Inferior parietal cortex (tissue), 1 donor: ENCODE results near the gene DCBLD1.
"Not testable (repeated sequence)": the region's sequence is repeated elsewhere in the genome, so short reads cannot be mapped to it uniquely, and the experiment has no call there.

Experiments
- DNase-seq: peaks from one replicate; pipeline ENCODE4 v3.0.0-alpha.2; 2016; ENCODE audit errors: extremely low spot score

DCBLD1 gene

DNA sequence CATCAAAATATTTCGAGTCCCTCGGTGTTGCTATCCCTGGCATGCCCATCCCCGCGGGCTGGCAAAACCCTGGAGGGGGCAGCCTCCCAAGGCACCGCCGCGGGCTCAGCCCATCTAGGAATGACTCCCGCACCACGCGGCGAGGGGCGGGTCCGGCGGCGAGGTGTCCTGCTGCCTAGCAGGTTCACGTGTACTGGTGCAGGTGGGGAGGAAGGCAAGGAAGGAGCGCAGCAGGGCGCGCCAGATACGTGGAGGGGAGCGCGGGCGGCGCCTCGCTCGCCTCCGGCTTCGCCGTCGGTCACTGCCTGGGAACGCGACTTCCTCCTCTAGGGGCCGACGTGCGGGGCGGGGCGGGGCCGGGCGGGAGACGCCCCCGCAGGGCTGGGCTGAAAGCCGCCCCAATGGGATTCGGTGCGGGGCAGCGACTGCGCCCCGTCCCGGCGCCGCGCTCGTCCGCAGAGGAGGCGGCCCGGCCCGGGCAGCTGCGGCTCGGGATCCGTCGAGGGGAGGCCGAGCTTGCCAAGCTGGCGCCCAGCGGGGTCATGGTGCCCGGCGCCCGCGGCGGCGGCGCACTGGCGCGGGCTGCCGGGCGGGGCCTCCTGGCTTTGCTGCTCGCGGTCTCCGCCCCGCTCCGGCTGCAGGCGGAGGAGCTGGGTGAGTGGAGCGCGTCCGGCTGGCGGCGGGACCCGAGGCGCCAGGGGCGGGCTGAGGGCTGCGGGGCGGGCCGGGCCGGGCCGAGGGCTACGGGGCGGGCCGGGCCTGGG lies at the start of gene DCBLD1:
DCBLD1 (plus strand) TSS at position 435 of the 764 bp plus-strand sequence; CDS start at position 543, 108 bp downstream.
- DNase-seq = peak; percentile 29

DNA sequence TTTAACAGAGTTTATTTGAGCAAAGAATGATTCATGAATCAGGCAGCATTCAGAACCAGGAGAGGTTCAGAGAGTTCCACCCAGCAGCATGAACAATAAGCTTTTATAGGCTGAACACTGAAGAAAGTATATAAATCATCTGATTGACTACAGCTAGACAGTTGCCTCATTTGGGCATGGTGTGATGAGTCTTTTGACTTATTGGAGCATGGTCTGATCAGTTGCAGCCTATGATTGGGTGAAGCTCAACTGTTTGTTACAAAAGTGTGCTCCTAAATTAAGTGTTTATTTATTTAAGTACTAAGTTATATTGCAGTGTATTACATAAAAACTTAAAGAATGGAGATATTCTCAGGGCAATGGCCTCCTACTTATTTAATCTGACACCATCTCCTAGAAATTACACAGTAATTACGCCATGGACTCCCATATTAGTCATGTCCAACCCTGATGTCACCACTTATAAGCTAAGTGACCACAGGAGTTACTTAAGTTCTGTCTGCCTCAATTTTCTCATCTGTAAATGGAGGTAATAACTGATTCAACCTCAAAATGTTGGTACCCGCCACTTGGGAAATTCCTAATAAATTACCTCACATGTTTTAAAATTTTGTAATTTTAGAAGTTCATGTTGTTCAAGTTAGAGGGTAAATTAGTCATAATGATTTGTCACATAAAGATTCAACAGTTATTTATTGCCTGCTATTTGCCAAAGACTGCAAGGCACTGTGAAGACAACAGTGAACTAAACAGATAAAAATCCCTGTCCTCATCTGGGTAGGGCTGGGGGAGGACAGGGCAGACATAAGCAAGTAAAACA lies 41.6 kb upstream of the DCBLD1 start:
- DNase-seq = no peak

DNA sequence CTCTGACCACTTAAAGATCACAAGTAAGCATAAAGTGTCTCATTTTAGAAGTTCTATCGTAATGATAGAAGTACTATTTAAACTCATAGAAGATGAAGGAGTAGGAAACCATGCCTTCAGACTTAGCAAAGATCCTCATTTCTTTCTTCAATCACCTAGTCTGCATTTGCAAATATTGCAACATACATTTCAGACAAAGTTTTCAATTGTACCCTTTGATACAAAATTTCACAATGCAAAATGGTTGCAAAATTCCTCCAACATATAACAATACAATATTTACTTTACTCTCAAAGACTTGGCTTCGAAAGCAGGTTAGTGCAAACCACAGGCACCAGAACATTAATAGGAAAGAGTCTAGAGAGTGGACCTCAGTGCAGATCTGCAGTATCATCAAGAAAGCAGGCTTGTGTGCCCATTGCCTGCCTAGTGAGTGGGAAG lies 40.6 kb upstream of the DCBLD1 start:
- no peak for DNase-seq

DNA sequence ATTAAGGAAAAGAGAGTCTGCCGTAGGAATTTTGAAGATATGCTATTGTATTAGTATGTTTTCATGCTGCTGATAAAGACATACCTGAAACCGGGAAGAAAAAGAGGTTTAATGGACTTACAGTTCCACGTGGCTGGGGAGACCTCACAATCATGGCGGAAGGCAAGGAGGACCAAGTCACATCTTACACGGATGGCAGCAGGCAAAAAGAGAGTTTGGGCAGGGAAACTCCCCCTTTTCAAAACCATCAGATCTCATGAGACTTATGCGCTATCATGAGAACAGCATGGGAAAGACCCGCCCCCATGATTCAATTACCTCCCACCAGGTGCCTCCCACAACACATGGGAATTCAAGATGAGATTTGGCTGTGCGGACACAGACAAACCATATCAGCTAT lies 40.2 kb upstream of the DCBLD1 start:
- not testable (repeated sequence) for DNase-seq

DNA sequence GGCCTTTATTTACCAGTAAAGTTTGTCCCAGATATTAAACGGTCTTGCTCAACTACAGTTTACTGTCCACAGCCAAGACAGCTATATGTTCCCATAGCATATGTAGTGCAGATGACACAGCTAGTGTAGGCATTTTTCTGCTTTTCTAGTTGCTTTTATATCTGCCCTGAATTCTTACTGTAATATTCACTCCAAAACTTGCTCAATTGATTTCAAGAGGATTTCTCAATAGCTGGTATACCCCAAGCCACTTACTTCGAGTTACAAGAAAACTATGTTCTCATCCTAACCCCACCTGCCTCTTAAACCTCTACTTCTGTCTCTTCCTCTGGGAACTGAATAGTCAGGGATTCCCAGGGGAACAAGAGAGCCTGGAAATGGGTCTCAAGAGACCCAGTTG lies 37.9 kb upstream of the DCBLD1 start:
- DNase-seq = no peak

DNA sequence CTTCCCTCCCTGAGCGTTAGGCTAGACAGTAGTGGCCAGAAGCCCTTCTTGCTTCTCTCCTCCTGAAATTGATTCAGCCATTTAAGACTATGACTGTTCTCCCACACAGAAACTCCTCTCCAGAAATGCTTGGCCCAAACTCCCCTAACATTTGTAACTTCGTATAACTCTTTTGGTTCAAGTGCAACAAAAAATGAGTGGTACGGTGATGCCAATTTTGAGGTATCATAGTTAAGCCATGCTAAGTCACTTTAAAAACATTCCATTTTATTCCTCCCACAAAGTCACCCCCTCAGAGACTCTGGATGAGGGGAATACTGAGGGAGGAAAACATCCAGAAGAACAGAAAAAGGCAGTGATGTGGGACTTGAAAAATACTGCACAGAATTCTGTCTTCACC lies 35.6 kb upstream of the DCBLD1 start:
- no peak for DNase-seq

DNA sequence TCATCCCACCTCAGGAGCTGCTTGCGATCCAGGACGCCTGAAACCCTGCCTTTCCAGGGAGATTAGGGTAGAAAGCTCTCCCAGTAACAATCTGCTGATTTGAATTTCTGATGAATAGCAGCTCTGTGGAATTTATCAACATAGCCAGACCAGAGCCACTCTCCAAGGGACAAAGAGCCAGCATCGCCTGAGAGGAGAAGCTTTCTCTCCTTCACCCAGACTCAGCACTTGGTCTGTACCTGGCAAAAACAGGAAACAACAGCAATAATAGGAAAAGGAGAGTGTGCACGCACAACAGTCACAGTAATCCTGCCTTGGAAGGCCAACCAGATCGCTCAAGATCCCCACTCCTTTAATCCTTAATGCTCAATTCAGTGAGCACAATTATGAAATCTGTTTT lies 34.5 kb upstream of the DCBLD1 start:
- no peak for DNase-seq

DNA sequence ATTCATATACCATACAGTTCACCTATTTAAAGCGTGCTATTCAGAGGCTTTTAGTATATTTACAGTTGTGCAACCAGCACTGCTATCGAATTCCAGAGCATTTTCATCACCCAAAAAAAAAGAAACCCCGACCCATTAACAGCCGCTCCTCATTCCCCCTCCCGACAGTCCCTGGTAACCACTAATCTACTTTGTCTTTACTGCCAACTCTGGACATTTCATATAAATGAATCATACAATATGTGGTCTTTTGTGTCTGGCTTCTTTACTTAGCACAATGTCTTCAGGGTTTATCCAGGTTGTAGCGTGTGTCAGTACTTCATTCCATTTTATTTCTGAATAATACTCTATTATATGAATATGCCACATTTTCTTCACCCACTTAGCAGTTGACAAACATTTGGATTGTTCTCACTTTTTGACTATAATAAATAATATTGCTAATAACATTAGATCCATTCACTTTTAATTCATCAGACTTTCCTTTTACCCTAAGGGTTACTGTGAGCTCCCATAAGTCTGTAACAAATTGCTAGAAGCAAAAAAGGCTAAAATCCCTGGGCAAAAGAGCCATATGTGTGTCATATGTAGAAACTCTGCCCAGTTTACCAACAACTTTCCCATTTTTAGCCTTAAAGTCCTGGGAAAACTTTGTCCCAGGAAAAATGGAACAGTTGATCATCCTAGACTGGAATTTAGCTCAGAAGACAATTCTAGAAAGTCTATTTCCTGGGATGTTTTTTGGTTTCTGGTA lies 33.6 kb upstream of the DCBLD1 start:
- no peak for DNase-seq

DNA sequence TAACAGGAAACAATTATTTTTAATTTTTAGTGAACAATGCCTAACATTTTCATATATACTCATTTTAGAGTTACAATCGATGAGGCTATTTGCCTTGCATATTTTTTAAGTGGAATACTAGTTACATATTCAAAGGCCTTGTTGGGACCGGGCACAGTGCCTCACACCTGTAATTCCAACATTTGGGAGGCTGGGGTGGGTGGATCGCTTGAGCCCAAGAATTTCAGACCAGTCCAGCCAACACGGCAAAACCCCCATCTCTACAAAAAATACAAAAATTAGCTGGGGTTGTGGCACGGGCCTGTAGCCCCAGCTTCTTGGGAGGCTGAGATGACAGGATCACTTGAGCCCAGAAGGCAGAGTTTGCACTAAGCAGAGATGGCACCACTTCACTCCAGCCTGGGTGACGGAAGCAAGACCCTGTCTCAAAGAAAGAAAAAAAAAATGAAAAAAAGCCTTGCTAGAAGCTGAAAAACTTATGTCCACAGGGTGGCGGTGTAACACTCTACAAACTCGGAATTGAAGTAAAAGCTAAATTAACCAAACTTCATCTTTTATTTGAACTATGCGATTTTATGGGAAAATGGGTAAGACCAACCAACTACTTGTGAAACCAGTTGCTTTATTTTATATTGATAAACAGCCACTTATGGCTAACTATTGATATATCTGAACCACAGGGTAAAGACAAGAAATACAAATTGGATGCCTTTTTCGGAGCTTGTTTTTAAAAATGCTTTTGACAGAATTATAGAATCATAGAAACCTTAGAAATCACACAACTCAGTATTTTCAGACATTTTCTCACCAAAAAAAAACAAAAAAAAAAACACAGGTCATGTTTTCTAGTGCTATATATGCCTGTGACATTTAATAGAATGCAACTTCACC lies 32.7 kb upstream of the DCBLD1 start:
- peak; percentile 79 for DNase-seq

DNA sequence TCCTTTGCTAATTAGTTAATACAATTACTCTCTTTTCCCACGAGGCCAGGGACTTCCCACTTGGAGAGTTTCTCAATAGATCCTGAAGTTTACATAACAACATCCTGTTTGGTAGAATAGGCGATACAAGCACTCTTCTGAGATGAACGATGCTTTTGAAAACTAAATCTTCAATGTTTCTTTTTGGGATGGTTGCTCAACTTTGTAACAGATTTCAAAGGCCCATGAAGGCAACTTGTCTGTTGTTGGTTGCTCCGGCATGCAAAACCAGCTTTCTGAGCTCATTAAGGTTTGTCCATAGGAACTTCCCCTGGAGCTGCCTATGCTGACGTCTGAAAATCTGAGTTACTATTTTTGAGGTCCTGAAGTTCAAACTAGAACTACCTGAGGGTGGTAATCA lies 30.8 kb upstream of the DCBLD1 start:
- no peak for DNase-seq

DNA sequence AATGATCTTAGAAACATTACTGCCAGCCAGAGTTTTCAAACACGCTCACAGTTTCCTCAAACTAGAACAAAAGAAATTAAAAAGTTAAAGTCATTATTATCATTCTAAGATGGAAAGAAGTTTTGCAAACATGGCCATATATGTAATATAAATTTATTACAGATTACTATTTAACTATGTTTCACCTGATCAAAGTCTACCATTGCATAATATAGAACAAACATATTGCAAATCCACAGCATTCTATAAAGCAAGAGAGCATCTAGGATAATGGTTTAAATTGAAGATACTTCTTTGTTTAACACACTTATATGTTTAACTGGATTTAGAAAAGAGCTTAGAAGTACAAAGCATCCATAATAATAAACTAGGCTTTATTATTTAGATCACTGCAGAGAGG lies 26.2 kb upstream of the DCBLD1 start:
- no peak for DNase-seq

DNA sequence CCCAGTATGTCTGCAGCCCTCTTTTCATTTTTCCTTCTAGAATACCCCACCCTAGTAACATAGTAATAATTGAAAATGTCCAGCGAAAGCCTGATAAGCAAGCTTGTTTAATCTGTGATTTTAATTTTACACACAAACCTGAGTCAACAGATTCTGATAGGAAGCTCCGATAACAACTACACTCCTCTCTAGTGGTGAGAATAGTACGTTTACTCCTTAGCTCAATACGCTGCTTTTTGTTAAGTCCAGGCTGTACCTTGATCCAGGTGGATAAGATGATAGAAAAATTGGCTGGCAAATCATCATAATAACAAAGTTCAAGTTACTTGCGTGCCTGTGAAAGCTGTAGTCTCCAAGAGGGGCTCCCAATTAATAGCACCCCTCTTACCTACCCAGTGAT lies 25.5 kb upstream of the DCBLD1 start:
- DNase-seq = no peak

DNA sequence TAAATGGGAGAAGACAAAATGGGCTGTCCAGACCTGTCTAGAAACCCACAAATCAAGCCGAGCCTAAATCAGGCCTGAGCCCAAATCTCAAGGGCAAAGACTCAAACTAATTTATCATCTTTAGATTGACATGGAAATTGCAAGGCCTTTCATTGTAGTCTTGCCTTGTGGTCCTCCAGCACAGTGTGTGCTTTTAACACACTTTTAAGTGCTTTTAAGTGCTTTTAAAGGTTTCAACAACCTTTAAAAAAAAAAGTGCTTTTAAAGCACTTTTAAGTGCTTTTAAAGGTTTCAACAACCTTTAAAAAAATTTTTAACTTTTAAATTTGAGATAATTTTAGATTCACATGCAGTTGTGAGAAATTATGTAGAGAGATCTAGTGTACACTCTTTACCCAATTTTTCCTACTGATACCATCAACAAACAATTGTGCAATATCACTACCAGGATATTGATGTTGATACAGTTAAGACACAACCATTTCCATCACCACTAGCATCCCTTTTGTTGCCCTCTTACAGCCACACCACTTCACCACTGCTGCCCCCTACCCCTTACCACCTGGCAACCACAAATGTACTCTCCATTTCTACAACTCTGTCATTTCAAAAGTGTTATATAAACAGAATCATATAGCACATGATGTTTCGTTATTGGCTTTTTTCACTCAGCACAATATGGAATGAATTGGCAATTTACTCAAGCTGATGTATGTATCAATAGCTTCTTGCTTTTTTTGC lies 23.1 kb upstream of the DCBLD1 start:
- no peak for DNase-seq

DNA sequence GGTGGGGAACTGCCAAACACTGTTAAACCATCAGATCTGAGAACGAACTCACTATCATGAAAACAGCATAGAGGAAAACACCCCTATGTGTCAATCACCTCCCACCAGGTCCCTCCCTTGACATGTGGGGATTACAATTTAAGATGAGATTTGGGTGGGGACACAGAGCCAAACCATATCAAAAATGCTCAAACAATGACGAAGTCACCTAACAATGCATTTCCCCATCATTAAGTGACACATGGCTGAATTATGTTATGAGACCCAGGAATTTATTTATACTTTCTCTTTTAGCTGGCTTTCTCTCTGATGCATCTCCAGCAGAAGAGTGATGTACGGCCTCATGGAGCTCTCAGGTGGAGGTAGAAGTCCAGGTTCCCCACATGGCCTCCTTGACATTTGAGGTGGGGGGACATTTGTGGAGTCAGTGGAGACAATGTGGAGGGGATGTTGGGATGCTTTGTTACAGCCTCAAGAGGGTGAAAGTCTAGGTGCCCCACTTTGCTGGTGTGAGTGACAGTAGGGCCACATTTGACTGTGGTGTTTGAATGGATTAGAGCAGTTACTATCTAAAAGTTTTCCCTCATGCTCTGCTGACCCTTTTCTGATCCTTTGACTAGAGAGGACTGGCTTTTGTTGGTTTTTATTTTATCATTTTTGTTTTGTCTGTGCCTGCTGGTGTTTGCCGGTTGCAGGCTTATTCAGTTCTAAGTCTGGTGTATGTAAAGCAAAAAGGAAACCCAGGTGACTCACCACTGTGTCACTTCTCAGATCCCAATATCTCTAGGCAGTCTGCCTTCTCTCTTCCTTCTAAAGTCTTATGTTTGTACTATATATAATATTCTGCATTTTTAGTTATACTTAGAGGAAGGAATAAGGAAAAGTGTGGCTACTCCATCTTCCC lies 18.5 kb upstream of the DCBLD1 start:
- DNase-seq = no peak

DNA sequence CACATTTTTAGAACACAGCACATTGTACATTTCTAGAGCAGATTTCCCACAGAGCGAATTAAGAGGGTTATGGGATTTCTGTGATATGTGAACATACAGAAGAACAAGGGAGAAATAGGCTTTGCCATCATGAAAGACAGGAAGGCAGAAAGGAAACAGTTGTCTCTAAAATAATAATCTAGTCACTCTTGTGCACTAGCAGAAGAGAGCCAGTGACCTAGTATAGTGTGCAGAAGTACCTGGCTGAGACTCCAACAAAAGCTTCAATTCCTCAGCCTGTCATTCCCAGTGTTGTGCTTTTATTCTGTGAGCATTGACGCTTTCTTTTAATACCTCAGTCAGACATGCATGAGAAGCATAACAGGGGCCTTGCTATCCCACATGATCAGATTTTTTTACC lies 17.8 kb upstream of the DCBLD1 start:
- no peak for DNase-seq

DNA sequence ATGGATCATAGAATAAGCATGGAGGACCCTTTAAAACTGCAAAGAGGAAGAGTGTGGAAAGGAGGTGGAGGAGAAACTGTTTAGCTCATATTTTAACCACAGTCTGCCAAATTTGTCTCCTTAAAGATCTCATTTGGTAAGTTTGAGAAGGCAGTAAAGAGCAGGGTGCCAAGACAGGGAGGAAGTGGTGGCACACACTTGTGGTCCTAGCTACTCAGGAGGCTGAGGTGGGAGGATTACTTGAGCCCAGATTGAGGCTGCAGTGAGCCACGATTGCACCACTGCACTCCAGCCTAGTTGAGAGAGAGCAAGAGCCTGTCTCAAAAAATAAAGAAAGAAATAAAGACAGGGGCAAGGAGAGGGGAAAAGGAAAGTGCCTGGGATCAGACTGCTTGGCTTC lies 16.8 kb upstream of the DCBLD1 start:
- DNase-seq = no peak

DNA sequence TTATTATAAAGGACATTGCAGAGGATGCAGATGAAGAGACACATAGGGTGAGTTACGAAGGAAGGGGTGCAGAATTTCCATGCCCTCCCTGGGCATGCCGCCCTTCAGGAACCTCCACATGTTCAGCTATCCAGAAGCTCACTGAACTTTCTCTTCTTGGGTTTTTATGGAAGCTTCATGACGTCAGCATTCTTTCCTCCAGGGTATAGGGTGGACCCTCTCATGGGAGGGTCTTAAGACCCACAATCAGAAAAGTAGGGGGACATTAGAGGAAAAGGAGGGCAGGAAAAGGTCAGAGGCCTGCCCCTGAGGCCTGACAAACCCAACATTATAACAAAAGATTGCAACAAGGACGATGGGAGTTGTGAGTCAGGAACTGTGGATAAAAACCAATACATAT lies 14.6 kb upstream of the DCBLD1 start:
- DNase-seq = no peak

DNA sequence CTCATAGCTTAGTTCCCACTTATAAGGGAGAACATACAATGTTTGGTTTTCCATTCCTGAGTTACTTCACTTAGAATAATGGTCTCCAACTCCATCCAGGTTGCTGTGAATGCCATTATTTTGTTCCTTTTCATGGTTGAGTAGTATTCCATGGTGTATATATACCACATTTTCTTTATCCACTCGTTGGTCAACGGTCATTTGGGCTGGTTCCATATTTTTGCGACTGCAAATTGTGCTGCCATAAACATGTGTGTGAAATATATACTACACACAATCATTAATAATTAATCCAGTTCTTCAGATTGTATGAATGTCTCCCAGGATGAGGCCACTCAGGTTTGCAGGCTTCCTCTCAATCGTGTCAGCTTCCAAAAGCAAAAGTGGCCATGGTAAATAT lies 13.9 kb upstream of the DCBLD1 start:
- not testable (repeated sequence) for DNase-seq

DNA sequence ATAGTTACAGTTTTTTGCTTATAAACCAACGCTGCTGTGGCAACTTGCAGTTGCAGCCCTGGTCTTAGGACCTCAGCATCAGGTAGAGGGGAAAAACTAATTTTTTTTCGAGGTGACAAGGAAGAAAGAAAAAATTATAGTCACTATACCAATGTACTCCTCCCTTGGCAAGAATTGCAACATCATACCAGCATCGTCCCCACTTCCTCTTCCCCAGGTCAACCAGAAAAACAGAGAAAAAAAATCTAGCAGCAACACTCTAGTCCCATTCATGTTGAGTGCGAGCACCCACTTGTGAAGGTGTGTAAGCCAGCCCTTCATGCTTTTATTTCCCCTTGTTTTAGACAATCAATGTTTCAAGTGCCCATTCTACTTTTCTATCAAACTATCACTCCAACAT lies 13.1 kb upstream of the DCBLD1 start:
- DNase-seq = no peak

DNA sequence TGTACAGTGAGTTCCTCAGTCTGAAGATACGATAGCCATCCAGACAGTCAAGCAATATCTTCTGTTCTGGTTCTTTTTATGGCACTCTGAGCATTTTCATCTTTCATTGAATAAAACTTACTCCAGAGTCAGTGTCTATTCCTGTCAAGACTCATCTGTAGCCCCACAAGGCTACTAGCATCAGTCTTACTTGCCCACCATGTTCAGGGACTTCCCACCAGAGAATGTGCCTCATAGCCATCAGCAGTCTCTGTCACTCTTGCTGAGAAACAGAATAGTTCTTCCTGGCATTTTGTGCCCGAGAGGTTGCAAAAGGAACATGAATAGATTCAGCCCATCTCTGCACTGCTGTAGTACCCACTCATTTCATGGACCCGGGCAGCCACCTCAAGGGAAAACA lies 12.7 kb upstream of the DCBLD1 start:
- DNase-seq = no peak
